ENCODE results near the gene AUTS2.

Gene AUTS2

GRCh38 chr7:69895446-69895845 lies 297.2 kb downstream of the AUTS2 start:
- DNase-seq (ENCODE audit: low spot score) = no peak

- DNase-seq (ENCODE audit: low spot score) = no peak
Measured at GRCh38 chr7:69896121-69896520, 297.8 kb downstream of the AUTS2 start.

GRCh38 chr7:69898189-69898588 lies 299.9 kb downstream of the AUTS2 start:
- DNase-seq (ENCODE audit: low spot score) = no peak

- no peak for DNase-seq (ENCODE audit: low spot score)
Measured at GRCh38 chr7:69903410-69903809, 305.1 kb downstream of the AUTS2 start.

- no peak for DNase-seq (ENCODE audit: low spot score)
Measured at GRCh38 chr7:69906283-69906995, 308.2 kb downstream of the AUTS2 start.

GRCh38 chr7:69907720-69908119 lies 309.4 kb downstream of the AUTS2 start:
- no peak for DNase-seq (ENCODE audit: low spot score)

- no peak for DNase-seq (ENCODE audit: low spot score)
Measured at GRCh38 chr7:69908454-69908853, 310.2 kb downstream of the AUTS2 start.

GRCh38 chr7:69910150-69910549 lies 311.9 kb downstream of the AUTS2 start:
- DNase-seq (ENCODE audit: low spot score) = no peak

- DNase-seq (ENCODE audit: low spot score) = no peak
Measured at GRCh38 chr7:69911337-69911736, 313.1 kb downstream of the AUTS2 start.

GRCh38 chr7:69912141-69912540 lies 313.9 kb downstream of the AUTS2 start:
- no peak for DNase-seq (ENCODE audit: low spot score)

GRCh38 chr7:69912846-69913245 lies 314.6 kb downstream of the AUTS2 start:
- no peak for DNase-seq (ENCODE audit: low spot score)

- DNase-seq (ENCODE audit: low spot score) = no peak
Measured at GRCh38 chr7:69919426-69920111, 321.3 kb downstream of the AUTS2 start.

- DNase-seq (ENCODE audit: low spot score) = no peak
Measured at GRCh38 chr7:69920797-69921196, 322.5 kb downstream of the AUTS2 start.

GRCh38 chr7:69922026-69922803 lies 323.9 kb downstream of the AUTS2 start:
- no peak for DNase-seq (ENCODE audit: low spot score)

GRCh38 chr7:69927461-69927860 lies 329.2 kb downstream of the AUTS2 start:
- DNase-seq (ENCODE audit: low spot score) = no peak

- no peak for DNase-seq (ENCODE audit: low spot score)
Measured at GRCh38 chr7:69928621-69929020, 330.3 kb downstream of the AUTS2 start.

- no peak for DNase-seq (ENCODE audit: low spot score)
Measured at GRCh38 chr7:69929622-69930021, 331.3 kb downstream of the AUTS2 start.

- DNase-seq (ENCODE audit: low spot score) = no peak
Measured at GRCh38 chr7:69932034-69932628, 333.9 kb downstream of the AUTS2 start.

- DNase-seq (ENCODE audit: low spot score) = peak; percentile 52
Measured at GRCh38 chr7:69934144-69934903, 336.0 kb downstream of the AUTS2 start.

GRCh38 chr7:69935107-69935506 lies 336.8 kb downstream of the AUTS2 start:
- no peak for DNase-seq (ENCODE audit: low spot score)

- DNase-seq (ENCODE audit: low spot score) = no peak
Measured at GRCh38 chr7:69937097-69937496, 338.8 kb downstream of the AUTS2 start.

GRCh38 chr7:69939317-69939716 lies 341.0 kb downstream of the AUTS2 start:
- DNase-seq (ENCODE audit: low spot score) = no peak

All from COLO829 (cell line).